GM12878 (cell line): ENCODE results near the gene C1orf50. TPM values are rescaled to one million over a fixed set of nuclear protein-coding genes. Genes with fewer than 3 reads are reported as not detected.

Experiments
- ATAC-seq: fragments of 200-7000 bp; cut with Tn5 transposase; 3 replicates; pipeline ENCODE4 v1.9.1; 2020; ENCODE audit warnings: mild to moderate bottlenecking, moderate library complexity
- BruUV-seq: library from RNA; stranded (reverse); fragments of 400-500 nt; replicated peaks from 2 replicates; lab custom pipeline; 2021; lab: Mats Ljungman, UMichigan
- CTCF ChIA-PET: fragments of 300-600 bp; sonication (Branson Sonifier 250); formaldehyde crosslinking; extraction: SDS; loops from one replicate; lab custom pipeline; 2021; ENCODE audit warnings: inconsistent platforms; lab: Yijun Ruan, JAX
- POLR2A ChIA-PET: fragments of 350-600 bp; formaldehyde crosslinking; extraction: SDS; loops from one replicate; lab custom pipeline; 2021; ENCODE audit warnings: inconsistent platforms; lab: Charles Lee
- RAD21 ChIA-PET: fragments of 300-600 bp; sonication (Branson Sonifier 250); formaldehyde crosslinking; loops from one replicate; lab custom pipeline; 2023; ENCODE audit warnings: antibody characterized with exemption; ENCODE audit not compliant: unreplicated experiment; lab: Charles Lee
- SMC1A ChIA-PET: fragments of 300-600 bp; sonication (Branson Sonifier 250); formaldehyde crosslinking; loops from one replicate; lab custom pipeline; 2023; ENCODE audit not compliant: unreplicated experiment, uncharacterized antibody; lab: Charles Lee
- DNase-seq: peaks from one replicate; pipeline ENCODE4 v3.0.0-alpha.2; 2011; ENCODE audit warnings: low read depth, low spot score
- FAIRE-seq: peaks from 3 replicates; lab custom pipeline; 2011; peaks lifted over from hg19 to GRCh38; lab: Jason Lieb, UNC
- H2AFZ ChIP-seq: 2 replicates; pipeline ENCODE4 v1.6.0; 2011; ENCODE audit warnings: low read depth, low read length, control low read depth; ENCODE audit not compliant: control insufficient read depth
- H3K27ac ChIP-seq: 2 replicates; pipeline ENCODE4 v1.5.1; 2011; ENCODE audit warnings: control low read depth; ENCODE audit not compliant: control insufficient read depth, insufficient read depth
- H3K27me3 ChIP-seq, 2 experiments: replicated peaks in 1 of 2; 2 replicates each; pipeline versions ENCODE4 v1.6.0 to v1.6.1; 2011; ENCODE audit warnings: low read length in 1 of 2; ENCODE audit not compliant: control insufficient read depth in 2 of 2, insufficient read depth in 2 of 2
- H3K36me3 ChIP-seq, 2 experiments: 2 replicates each; pipeline ENCODE4 v1.5.1; 2011; ENCODE audit warnings: low read length in 1 of 2; ENCODE audit not compliant: control insufficient read depth in 2 of 2, insufficient read depth in 2 of 2
- H3K4me1 ChIP-seq: 2 replicates; pipeline ENCODE4 v1.6.1; 2011; ENCODE audit warnings: mild to moderate bottlenecking, low read length, moderate library complexity, mixed read lengths; ENCODE audit not compliant: control insufficient read depth, insufficient read depth
- H3K4me2 ChIP-seq: 2 replicates; pipeline ENCODE4 v1.6.0; 2011; ENCODE audit warnings: control low read depth; ENCODE audit not compliant: control insufficient read depth, insufficient read depth
- H3K4me3 ChIP-seq: fragments of 200-600 bp; sonication (generic); 2 replicates; pipeline ENCODE4 v1.5.1; 2016
- H3K79me2 ChIP-seq: 2 replicates; pipeline ENCODE4 v1.6.0; 2011; ENCODE audit warnings: low read length; ENCODE audit not compliant: control insufficient read depth, insufficient read depth
- H3K9ac ChIP-seq: 2 replicates; pipeline ENCODE4 v1.8.0; 2011; ENCODE audit warnings: low read length, control low read depth, mixed read lengths; ENCODE audit not compliant: control insufficient read depth, insufficient read depth
- H3K9me3 ChIP-seq: replicated peaks from 3 replicates; pipeline ENCODE4 v1.5.1; 2011; ENCODE audit warnings: mild to moderate bottlenecking, low read length; ENCODE audit not compliant: control insufficient read depth, insufficient read depth
- H4K20me1 ChIP-seq: 2 replicates; pipeline ENCODE4 v1.6.0; 2011; ENCODE audit not compliant: control insufficient read depth, insufficient read depth
- EED ChIP-seq: sonication (generic); IDR thresholded peaks from 2 replicates; pipeline ENCODE4 v1.6.1; 2016; ENCODE audit warnings: antibody characterized with exemption, low read depth
- EGR1 ChIP-seq, 2 experiments: IDR thresholded peaks; 1 replicate in 1 of 2; 2 replicates in 1 of 2; pipeline ENCODE4 v1.6.1; 2011 to 2012; ENCODE audit warnings: low read depth in 2 of 2, low read length in 2 of 2, borderline replicate concordance in 1 of 2, mild to moderate bottlenecking in 1 of 2, moderate library complexity in 1 of 2
- IRF5 ChIP-seq: fragments of 450-650 bp; IDR thresholded peaks from 2 replicates; pipeline ENCODE4 v1.6.1; 2017; ENCODE audit warnings: borderline replicate concordance
- MAX ChIP-seq: IDR thresholded peaks from 2 replicates; pipeline ENCODE4 v1.6.1; 2012; ENCODE audit warnings: low read depth, low read length, improper control_type of control experiment
- RCOR1 ChIP-seq: conservative IDR thresholded peaks from 2 replicates; pipeline ENCODE4 v1.6.1; 2012; ENCODE audit warnings: low read depth, low read length, improper control_type of control experiment
- REST ChIP-seq: IDR thresholded peaks from 2 replicates; pipeline ENCODE4 v1.6.1; 2012; ENCODE audit warnings: mild to moderate bottlenecking, low read depth, low read length
- SREBF1 ChIP-seq: IDR thresholded peaks from 2 replicates; pipeline ENCODE4 v1.6.1; 2012; ENCODE audit warnings: mild to moderate bottlenecking, low read length
- YY1 ChIP-seq: IDR thresholded peaks from 2 replicates; pipeline ENCODE4 v1.6.1; 2011; ENCODE audit warnings: low read depth, mild to moderate bottlenecking, low read length
- ZNF687 ChIP-seq: fragments of 450-650 bp; IDR thresholded peaks from 2 replicates; pipeline ENCODE4 v1.6.1; 2017; ENCODE audit warnings: mild to moderate bottlenecking, moderate library complexity
- WGBS: methylation state at CpG from one replicate; pipeline ENCODE4 v1.1.6; 2016; ENCODE audit warnings: low lambda C conversion rate; ENCODE audit not compliant: insufficient replicate concordance, insufficient coverage; ENCODE audit errors: missing lambda C conversion rate; 5-methylcytosine and 5-hydroxymethylcytosine counted together
- in situ Hi-C: fragments of 300-500 bp; cut with MboI; formaldehyde crosslinking; loops from 9 replicates; pipeline ENCODE4 v1.14.3; 2018; ENCODE audit warnings: mixed read lengths
- intact Hi-C: fragments of 100-400 bp; cut with micrococcal nuclease; formaldehyde crosslinking; loops from one replicate; pipeline ENCODE4 v1.14.2; 2022; ENCODE audit not compliant: unreplicated experiment
- polyA plus RNA-seq, 11 experiments: library from polyadenylated mRNA; depleted of rRNA in 4 of 11; unstranded in 6 of 11; stranded (reverse) in 5 of 11; fragments of >200 nt; fragmentation: Nextera tagmentation in 4 of 11; fragmentation: Illumina TruSeq in 1 of 11; extraction: Ambion mirVana in 4 of 11; extraction: Trizol in 1 of 11; gene quantifications; 1 replicate in 1 of 11; 2 replicates in 10 of 11; pipeline versions ENCODE4 v1.2.1 to v1.2.3, GENCODE V29; 2011 to 2016; ENCODE audit warnings: inconsistent platforms in 2 of 11, missing spikeins in 2 of 11, low read depth in 1 of 11
- total RNA-seq, 4 experiments: library from RNA; depleted of rRNA in 3 of 4; stranded (reverse); fragments of >200 nt in 3 of 4; fragmentation: Illumina TruSeq in 1 of 4; extraction: Trizol in 1 of 4; gene quantifications; 2 replicates each; pipeline versions ENCODE4 v1.2.1 to v1.2.3, GENCODE V29; 2013 to 2021

C1orf50 gene
- total and polyA plus RNA-seq, 10 of the 15 experiments (the other 5 are each of a cell fraction or from before 2014, with no cell fraction given): 1.2 to 10.7 (median 6.7) TPM

GRCh38 chr1:42765269-42765668 is 1.8 kb upstream of the C1orf50 start (continued):
- TF ChIP-seq REST: no peak

- peak; percentile 45 for ATAC-seq
- RAD21 ChIA-PET: interaction anchor here (0.6 to 4.3 kb wide), 22 partner anchors 9 to 434 kb away, joined by 3 to 25 read pairs (median 5); partner anchors contain the start of genes CCDC30, ERMAP, PPIH and SVBP
- POLR2A ChIA-PET: interaction anchor here (0.5 to 3.8 kb wide), 38 partner anchors 9 to 1477 kb away, joined by 3 to 53 read pairs (median 4); partner anchors contain the start of genes CCDC30, CFAP57, EBNA1BP2 and ERMAP
- H3K27ac ChIP-seq: peak overlapping the region; percentile 57
- H3K4me1 ChIP-seq: peaks cover 4% of the 10 kb centered on the region; the same call in 1 of the 2 replicates
- peak overlapping the region; percentile 84 for H3K9ac ChIP-seq
- SMC1A ChIA-PET: interaction anchor here (0.6 to 4.0 kb wide), 18 partner anchors 10 to 308 kb away, joined by 3 to 21 read pairs (median 4); partner anchors contain the start of genes PPIH, YBX1 and ZNF691
- H3K36me3 ChIP-seq: peaks cover 0 to 6% of the 10 kb centered on the region in 2 experiments; a peak in 1 of 4 replicates
- peak overlapping the region; percentile 95 for H3K4me3 ChIP-seq
- intact Hi-C loops: loop anchor here (2.0 to 5.0 kb wide), 3 partner anchors 51 to 84 kb away; partner anchors contain the start of genes ERMAP, SVBP, YBX1 and ZNF691
- DNase-seq: no peak
- in situ Hi-C loops: no loop called here
- 1% methylated on average over 44 of the region's 44 CpGs for WGBS
- H3K79me2 ChIP-seq: peaks cover 62% of the 10 kb centered on the region
- peak overlapping the region; percentile 94 for H2AFZ ChIP-seq
- H3K9me3 ChIP-seq: no peaks in the 10 kb centered on the region
- CTCF ChIA-PET: interaction anchor here (0.7 to 3.5 kb wide), 17 partner anchors 8 to 432 kb away, joined by 3 to 21 read pairs (median 4); partner anchors contain the start of gene ZNF691
- no peaks in the 10 kb centered on the region for H4K20me1 ChIP-seq
- no peak for FAIRE-seq
- no TSS peak for BruUV-seq
- H3K4me2 ChIP-seq: peak overlapping the region; percentile 76
- H3K27me3 ChIP-seq: no peaks in the 10 kb centered on the region
- TF ChIP-seq EGR1 (IDR thresholded peaks at IDR 0.05; ENCODE audit: borderline replicate concordance in 1 of 2, low read depth in 2 of 2, low read length in 2 of 2): peak in 1 of 2 experiments; percentile 83; a peak in 2 of 3 replicates
- TF ChIP-seq ZNF687: 0 out of 2 replicates have a peak, but pooled peaks have one; percentile 43
- peak; percentile 48; the same call in 1 of the 2 replicates for TF ChIP-seq EED
- TF ChIP-seq IRF5: no peak
- TF ChIP-seq RCOR1: 0 out of 2 replicates have a peak, but pooled peaks have one; percentile 24
- TF ChIP-seq YY1: 0 out of 2 replicates have a peak, but pooled peaks have one; percentile 15
- no peak for TF ChIP-seq SREBF1
- TF ChIP-seq MAX: no peak
Measured at GRCh38 chr1:42765832-42766740, 963 bp upstream of the C1orf50 start.
